MM.1S (cell line): ENCODE measurements around the gene QSOX1.

Experiments used
- EZH2 ChIP-seq: fragments of 300-600 bp; sonication (generic); optimal IDR thresholded peaks from 2 replicates; pipeline ENCODE3; 2017; ENCODE audit warnings: low read depth, mild to moderate bottlenecking, antibody characterized with exemption, low read length, mixed read lengths
- EZH2phosphoT487 ChIP-seq: fragments of 300-600 bp; sonication (generic); IDR thresholded peaks from 2 replicates; pipeline ENCODE4 v1.6.1; 2018; ENCODE audit warnings: antibody characterized with exemption, low read length
- TF ChIP-seq, protein P1 (sequence below): fragments of 300-600 bp; sonication (generic); IDR thresholded peaks from 2 replicates; pipeline ENCODE4 v1.5.1; 2016; ENCODE audit warnings: antibody characterized with exemption, low read length, mixed read lengths

DNA sequence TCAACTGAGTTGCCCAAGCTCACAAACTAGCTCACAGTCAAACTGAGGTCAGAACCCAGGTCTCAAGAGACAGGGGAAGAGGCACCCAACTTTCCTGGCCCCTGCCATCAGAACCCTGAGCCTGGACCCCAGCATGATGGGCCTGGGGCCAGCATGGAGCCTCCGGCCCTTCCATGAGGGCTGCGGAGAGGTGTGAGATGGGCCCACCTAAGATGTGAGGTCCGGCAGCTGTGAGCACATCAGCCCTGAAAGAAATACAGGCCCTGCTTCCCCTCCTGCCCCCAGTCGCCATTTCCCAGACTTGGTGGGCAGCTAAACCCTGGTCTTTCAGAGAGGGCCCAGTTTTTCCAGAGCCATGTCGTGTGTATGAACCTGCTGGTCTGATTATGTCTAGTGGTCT, 30.6 kb downstream of the QSOX1 start:
- TF ChIP-seq, protein P1, sequence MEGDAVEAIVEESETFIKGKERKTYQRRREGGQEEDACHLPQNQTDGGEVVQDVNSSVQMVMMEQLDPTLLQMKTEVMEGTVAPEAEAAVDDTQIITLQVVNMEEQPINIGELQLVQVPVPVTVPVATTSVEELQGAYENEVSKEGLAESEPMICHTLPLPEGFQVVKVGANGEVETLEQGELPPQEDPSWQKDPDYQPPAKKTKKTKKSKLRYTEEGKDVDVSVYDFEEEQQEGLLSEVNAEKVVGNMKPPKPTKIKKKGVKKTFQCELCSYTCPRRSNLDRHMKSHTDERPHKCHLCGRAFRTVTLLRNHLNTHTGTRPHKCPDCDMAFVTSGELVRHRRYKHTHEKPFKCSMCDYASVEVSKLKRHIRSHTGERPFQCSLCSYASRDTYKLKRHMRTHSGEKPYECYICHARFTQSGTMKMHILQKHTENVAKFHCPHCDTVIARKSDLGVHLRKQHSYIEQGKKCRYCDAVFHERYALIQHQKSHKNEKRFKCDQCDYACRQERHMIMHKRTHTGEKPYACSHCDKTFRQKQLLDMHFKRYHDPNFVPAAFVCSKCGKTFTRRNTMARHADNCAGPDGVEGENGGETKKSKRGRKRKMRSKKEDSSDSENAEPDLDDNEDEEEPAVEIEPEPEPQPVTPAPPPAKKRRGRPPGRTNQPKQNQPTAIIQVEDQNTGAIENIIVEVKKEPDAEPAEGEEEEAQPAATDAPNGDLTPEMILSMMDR = no peak
- no peak for TF ChIP-seq EZH2phosphoT487
- TF ChIP-seq EZH2 = no peak
